ENCODE results near the gene EIF4G1. TPM values are rescaled to one million over a fixed set of nuclear protein-coding genes. Genes with fewer than 3 reads are reported as not detected.

Gene EIF4G1
- total RNA-seq, 1 donor from 2014 or later: 529 TPM

DNA sequence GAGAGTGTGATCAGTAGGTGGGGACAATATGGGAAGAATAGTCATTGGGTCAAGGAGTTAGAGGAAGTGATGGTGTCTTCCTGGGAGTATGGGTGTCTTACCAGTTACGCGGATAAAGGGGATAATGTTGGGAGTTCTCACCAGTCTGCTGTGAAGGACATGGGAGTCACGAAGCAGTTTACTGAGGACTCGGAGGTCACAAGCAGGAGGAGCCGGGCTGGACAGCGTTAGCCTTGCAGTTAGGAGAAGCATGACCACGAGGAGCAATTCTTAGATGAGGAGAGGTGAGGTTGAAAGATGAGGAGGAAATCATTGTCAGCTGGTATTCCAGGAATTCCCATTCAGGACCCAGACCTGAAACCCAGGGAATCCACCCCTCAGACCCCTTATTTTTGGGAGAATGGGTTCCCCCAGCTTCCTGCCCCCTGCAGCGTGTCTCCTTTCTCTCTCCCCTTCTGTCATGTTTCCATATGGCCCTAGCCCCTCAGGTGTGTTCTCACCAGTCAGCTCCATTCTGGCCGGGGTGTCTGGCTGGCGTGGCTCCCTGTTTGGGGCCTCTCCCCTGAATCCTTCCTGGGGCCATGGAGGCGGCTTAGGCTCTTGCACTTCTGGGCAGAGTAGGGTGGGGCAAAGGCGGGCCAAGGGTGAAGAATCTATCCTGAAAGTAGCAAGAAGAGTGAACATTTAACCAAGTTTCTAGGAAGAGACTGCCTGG is 61.5 kb downstream of the EIF4G1 start:
- TF ChIP-seq, protein P1, sequence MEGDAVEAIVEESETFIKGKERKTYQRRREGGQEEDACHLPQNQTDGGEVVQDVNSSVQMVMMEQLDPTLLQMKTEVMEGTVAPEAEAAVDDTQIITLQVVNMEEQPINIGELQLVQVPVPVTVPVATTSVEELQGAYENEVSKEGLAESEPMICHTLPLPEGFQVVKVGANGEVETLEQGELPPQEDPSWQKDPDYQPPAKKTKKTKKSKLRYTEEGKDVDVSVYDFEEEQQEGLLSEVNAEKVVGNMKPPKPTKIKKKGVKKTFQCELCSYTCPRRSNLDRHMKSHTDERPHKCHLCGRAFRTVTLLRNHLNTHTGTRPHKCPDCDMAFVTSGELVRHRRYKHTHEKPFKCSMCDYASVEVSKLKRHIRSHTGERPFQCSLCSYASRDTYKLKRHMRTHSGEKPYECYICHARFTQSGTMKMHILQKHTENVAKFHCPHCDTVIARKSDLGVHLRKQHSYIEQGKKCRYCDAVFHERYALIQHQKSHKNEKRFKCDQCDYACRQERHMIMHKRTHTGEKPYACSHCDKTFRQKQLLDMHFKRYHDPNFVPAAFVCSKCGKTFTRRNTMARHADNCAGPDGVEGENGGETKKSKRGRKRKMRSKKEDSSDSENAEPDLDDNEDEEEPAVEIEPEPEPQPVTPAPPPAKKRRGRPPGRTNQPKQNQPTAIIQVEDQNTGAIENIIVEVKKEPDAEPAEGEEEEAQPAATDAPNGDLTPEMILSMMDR (conservative IDR thresholded peaks at IDR 0.05): no peak
- Mint-ChIP-seq H3K27ac (ENCODE audit: unreplicated experiment) (no peak overlapping the region), H3K4me1 (peaks cover 21% of the 10 kb centered on the region), H3K27me3 (ENCODE audit: low read depth) (peaks cover 60% of the 10 kb centered on the region), H3K9me3 (no peaks in the 10 kb centered on the region), H3K4me3 (peak overlapping the region; percentile 52), H3K36me3 (ENCODE audit: low read depth) (no peaks in the 10 kb centered on the region)
- DNase-seq (ENCODE audit: low read depth, low spot score): no peak

DNA sequence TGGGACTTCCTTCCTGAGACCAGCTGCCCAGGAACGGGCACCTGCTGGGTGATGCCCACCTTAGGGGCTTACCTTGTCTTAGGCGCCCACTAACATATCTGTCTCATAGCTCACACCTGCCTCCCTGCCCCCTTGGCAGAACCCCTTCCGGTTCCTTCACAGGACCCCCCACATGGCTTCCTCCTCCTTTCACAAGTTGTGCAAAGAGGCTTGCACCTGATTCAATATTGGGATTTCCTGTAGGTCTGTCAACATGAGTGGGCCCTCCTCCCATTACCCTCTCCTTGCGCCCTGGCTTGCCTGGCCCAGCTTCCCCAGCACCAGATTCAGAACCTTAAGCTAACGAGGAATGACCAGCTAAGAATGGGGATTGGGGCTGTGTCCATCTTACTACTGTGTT is 63.0 kb downstream of the EIF4G1 start:
- H3K4me1 Mint-ChIP-seq: peaks cover 17% of the 10 kb centered on the region
- TF ChIP-seq, protein P1 (conservative IDR thresholded peaks at IDR 0.05): no peak
- no peaks in the 10 kb centered on the region for H3K9me3 Mint-ChIP-seq
- H3K27ac Mint-ChIP-seq (ENCODE audit: unreplicated experiment): no peak overlapping the region
- no peaks in the 10 kb centered on the region for H3K36me3 Mint-ChIP-seq (ENCODE audit: low read depth)
- DNase-seq (ENCODE audit: low read depth, low spot score): no peak
- H3K4me3 Mint-ChIP-seq: peak overlapping the region; percentile 80
- H3K27me3 Mint-ChIP-seq (ENCODE audit: low read depth): peaks cover 67% of the 10 kb centered on the region

- Mint-ChIP-seq H3K27ac (ENCODE audit: unreplicated experiment) (no peak within 1 kb of the TSS), H3K4me3 (peak within 1 kb of the TSS; percentile 80), H3K27me3 (ENCODE audit: low read depth) (peaks cover 71% of the 10 kb centered on the region), H3K4me1 (peaks cover 17% of the 10 kb centered on the region), H3K9me3 (no peaks in the 10 kb centered on the region), H3K36me3 (ENCODE audit: low read depth) (no peaks in the 10 kb centered on the region)
- TF ChIP-seq, protein P1 (conservative IDR thresholded peaks at IDR 0.05): no peak
- no peak for DNase-seq (ENCODE audit: low read depth, low spot score)
Measured at GRCh38 chr3:184377882-184378445, 63.6 kb downstream of the EIF4G1 start, which contains the start of gene THPO. TSS of gene THPO (minus strand) at chr3:184378207. CDS start at chr3:184376259, 1,948 bp downstream.

GRCh38 chr3:184378651-184379357 is 64.4 kb downstream of the EIF4G1 start:
- peaks cover 72% of the 10 kb centered on the region for H3K27me3 Mint-ChIP-seq (ENCODE audit: low read depth)
- H3K4me3 Mint-ChIP-seq: peak overlapping the region; percentile 80
- no peaks in the 10 kb centered on the region for H3K9me3 Mint-ChIP-seq
- DNase-seq (ENCODE audit: low read depth, low spot score): no peak
- no peak overlapping the region for H3K27ac Mint-ChIP-seq (ENCODE audit: unreplicated experiment)
- H3K4me1 Mint-ChIP-seq: peaks cover 17% of the 10 kb centered on the region
- TF ChIP-seq, protein P1 (conservative IDR thresholded peaks at IDR 0.05): no peak
- no peaks in the 10 kb centered on the region for H3K36me3 Mint-ChIP-seq (ENCODE audit: low read depth)

- Mint-ChIP-seq H3K9me3 (no peaks in the 10 kb centered on the region), H3K27ac (ENCODE audit: unreplicated experiment) (no peak within 1 kb of the TSS), H3K36me3 (ENCODE audit: low read depth) (no peaks in the 10 kb centered on the region)
Measured at GRCh38 chr3:184379358-184380184, 65.2 kb downstream of the EIF4G1 start, which contains the start of gene CHRD. TSS of gene CHRD (plus strand) at chr3:184380054. CDS start at chr3:184380319, 265 bp downstream.

More at GRCh38 chr3:184379358-184380184, 65.2 kb downstream of the EIF4G1 start, which contains the start of gene CHRD:
- peak within 1 kb of the TSS; percentile 80 for H3K4me3 Mint-ChIP-seq
- H3K4me1 Mint-ChIP-seq: peaks cover 17% of the 10 kb centered on the region
- peaks cover 74% of the 10 kb centered on the region for H3K27me3 Mint-ChIP-seq (ENCODE audit: low read depth)
- TF ChIP-seq, protein P1 (conservative IDR thresholded peaks at IDR 0.05): no peak
- DNase-seq (ENCODE audit: low read depth, low spot score): no peak

Data from neural crest cell (in vitro differentiated cells).